ENCODE measurements around the gene CLEC16A. TPM values are rescaled to one million over a fixed set of nuclear protein-coding genes. Genes with fewer than 3 reads are reported as not detected.

CLEC16A gene
- total and polyA plus RNA-seq, 8 donors, result 8.1 to 17.2 (median 10.7) TPM

DNA sequence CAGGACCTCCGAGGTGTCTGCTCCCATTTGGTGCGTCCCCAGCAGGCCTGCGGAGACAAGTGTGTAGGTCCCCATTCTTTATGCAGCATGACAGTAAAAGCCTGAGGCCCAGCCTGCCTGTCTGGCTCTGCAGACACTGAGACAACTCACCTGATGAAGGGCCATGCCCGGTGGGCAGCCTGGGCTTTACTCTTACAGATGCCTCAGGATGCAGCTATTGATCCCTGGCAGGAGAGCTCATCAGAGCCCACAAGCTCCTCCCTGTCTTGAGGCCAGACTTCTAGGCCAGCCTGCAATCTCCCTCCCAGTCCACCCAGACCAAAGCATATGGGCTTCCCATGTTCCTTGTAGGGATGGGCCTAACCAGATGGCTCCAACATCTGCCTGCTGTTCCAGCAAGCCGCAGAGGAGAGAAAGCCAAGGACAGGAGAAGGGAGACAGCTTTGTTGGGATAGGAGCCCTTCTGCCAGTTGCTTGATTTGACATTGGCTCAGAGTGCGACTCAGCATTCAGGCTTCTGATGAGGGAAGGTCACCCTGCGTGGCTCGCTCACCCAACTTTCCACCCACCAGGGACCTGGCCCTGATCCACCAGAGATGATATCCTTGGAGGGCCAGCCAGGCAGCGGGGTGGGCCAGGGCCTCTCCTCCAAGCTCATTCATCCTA lies 224.2 kb downstream of the CLEC16A start:
- FAIRE-seq (no peak), DNase-seq (no peak), ATAC-seq (no peak)
- 71 to 84% methylated on average over 9 of the region's 9 CpGs for WGBS, 2 donors
- intact Hi-C loops (cut with DNase I), result no loop called here
- H3K27me3 ChIP-seq, result no peaks in the 10 kb centered on the region
- TF ChIP-seq, protein P1, sequence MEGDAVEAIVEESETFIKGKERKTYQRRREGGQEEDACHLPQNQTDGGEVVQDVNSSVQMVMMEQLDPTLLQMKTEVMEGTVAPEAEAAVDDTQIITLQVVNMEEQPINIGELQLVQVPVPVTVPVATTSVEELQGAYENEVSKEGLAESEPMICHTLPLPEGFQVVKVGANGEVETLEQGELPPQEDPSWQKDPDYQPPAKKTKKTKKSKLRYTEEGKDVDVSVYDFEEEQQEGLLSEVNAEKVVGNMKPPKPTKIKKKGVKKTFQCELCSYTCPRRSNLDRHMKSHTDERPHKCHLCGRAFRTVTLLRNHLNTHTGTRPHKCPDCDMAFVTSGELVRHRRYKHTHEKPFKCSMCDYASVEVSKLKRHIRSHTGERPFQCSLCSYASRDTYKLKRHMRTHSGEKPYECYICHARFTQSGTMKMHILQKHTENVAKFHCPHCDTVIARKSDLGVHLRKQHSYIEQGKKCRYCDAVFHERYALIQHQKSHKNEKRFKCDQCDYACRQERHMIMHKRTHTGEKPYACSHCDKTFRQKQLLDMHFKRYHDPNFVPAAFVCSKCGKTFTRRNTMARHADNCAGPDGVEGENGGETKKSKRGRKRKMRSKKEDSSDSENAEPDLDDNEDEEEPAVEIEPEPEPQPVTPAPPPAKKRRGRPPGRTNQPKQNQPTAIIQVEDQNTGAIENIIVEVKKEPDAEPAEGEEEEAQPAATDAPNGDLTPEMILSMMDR (IDR thresholded peaks at IDR 0.05), result no peak
- peaks cover 0 to 6% (median 0%) of the 10 kb centered on the region in 3 donors for H3K36me3 ChIP-seq
- no peak overlapping the region for H3K27ac ChIP-seq
- no peaks in the 10 kb centered on the region for H3K4me1 ChIP-seq
- H3K9me3 ChIP-seq, result no peaks in the 10 kb centered on the region
- no peak overlapping the region for H3K4me3 ChIP-seq

DNA sequence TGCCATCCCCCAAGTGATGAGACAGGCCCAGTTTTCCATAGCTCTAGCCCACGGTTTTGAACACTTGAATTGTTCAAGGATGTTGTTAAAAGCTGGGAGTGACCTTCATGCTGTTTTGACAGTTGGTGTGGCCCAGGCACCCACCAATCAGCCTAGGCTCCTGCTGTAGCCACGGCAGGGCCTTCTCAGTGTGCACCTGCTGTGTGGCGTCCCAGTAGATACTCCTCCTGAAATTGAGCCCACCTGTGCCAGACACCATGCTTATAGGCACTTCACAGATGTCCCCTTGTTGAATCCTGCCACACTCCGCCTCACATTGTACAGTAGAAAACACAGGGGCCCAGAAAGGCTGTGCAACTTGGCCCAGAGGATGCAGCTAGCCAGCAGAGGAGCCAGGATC lies 225.3 kb downstream of the CLEC16A start:
- H3K4me1 ChIP-seq, result no peaks in the 10 kb centered on the region
- intact Hi-C loops (cut with DNase I), result no loop called here
- H3K36me3 ChIP-seq, result peaks cover 0 to 6% (median 0%) of the 10 kb centered on the region in 3 donors
- H3K27ac ChIP-seq, result no peak overlapping the region
- no peak overlapping the region for H3K4me3 ChIP-seq
- DNase-seq, result no peak
- TF ChIP-seq, protein P1 (IDR thresholded peaks at IDR 0.05), result no peak
- H3K9me3 ChIP-seq, result no peaks in the 10 kb centered on the region
- 83 to 88% methylated on average over 4 of the region's 4 CpGs for WGBS, 2 donors
- no peaks in the 10 kb centered on the region for H3K27me3 ChIP-seq
- FAIRE-seq, result no peak
- ATAC-seq, result no peak

DNA sequence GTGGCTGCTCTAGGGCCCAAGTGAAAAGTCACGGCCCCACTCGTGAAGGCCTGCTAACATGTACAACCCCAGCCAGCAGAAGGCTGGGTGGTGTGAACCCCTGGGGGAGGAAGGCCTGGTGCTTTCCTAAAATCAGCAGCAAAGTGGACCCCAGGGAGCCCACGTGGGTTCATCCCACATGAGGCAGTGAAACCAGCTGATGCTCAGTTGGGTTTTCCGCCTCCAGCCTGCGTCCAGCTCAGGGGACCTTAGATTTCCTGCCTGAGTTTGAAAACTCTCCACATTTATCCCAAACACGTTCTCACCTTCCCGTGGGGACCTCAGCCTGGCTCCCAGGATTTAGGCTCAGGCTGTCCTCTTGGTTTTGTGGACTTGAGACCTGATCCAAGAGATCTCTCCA lies 225.8 kb downstream of the CLEC16A start:
- FAIRE-seq (no peak), ATAC-seq (no peak), DNase-seq (no peak)
- H3K27me3 ChIP-seq, result no peaks in the 10 kb centered on the region
- WGBS, 2 donors, result 89 to 93% methylated on average over 7 of the region's 7 CpGs
- intact Hi-C loops (cut with DNase I), result no loop called here
- H3K4me3 ChIP-seq, result no peak overlapping the region
- H3K36me3 ChIP-seq, result peaks cover 0 to 6% (median 0%) of the 10 kb centered on the region in 3 donors
- H3K27ac ChIP-seq, result no peak overlapping the region
- H3K9me3 ChIP-seq, result no peaks in the 10 kb centered on the region
- TF ChIP-seq, protein P1 (IDR thresholded peaks at IDR 0.05), result no peak
- no peaks in the 10 kb centered on the region for H3K4me1 ChIP-seq

DNA sequence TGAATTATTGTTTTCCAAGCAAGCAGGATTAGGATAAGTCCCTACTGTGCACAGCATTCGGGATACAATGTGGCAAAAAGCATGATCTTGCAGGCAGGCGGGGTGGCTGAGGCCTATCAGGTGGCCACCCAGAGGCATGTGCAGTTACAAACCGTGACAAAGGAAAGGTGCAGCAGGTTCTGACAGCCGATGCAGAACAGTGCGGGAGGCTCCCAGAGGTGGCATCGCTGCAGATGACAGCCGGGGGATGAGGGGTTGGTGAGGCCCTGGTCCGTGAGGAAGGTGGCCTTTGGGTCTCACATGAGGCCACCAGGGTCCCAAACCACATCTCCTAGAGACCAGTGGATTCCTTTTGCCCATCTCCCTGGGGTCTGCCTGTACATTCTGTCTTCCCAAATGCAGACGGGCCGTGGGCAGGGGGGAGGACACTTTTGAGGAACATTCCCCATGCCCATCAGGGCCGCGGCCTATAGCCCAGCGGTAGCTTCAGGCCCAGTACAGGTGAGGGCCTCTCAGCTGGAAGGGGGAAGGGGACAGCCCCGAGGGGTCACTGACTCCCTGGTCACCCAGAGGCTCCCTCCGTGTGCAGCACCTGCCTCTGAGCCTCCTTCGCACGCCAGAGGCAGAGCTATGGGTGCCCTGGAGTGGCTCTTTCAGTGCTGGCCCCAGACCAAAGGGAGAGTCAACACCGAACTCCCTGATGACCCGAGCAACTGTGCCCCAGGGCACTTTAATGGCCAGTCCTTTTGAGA lies 226.5 kb downstream of the CLEC16A start:
- H3K27ac ChIP-seq, result no peak overlapping the region
- intact Hi-C loops (cut with DNase I), result no loop called here
- TF ChIP-seq, protein P1 (IDR thresholded peaks at IDR 0.05), result no peak
- ATAC-seq (no peak), DNase-seq (no peak), FAIRE-seq (no peak)
- no peaks in the 10 kb centered on the region for H3K27me3 ChIP-seq
- H3K36me3 ChIP-seq, result peaks cover 0 to 6% (median 0%) of the 10 kb centered on the region in 3 donors
- no peak overlapping the region for H3K4me3 ChIP-seq
- 90 to 91% methylated on average over 19 of the region's 19 CpGs for WGBS, 2 donors
- H3K4me1 ChIP-seq, result no peaks in the 10 kb centered on the region
- no peaks in the 10 kb centered on the region for H3K9me3 ChIP-seq

DNA sequence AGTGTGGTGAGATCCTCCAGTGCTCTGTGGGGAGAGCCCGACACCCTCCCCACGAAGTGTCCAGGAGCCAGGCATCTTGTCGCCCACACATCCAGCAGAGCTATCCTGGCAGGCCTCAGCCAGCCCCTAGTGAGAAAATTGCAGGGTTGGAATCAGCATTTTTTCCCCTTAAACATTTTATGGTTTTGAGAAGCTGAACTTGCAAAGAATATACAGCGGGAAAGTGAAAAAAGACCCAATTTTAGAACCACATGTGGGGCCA lies 227.0 kb downstream of the CLEC16A start:
- Histone ChIP-seq H3K4me3 (no peak overlapping the region), H3K9me3 (no peaks in the 10 kb centered on the region), H3K4me1 (no peaks in the 10 kb centered on the region), H3K36me3 (peaks cover 0 to 4% (median 0%) of the 10 kb centered on the region in 3 donors), H3K27ac (no peak overlapping the region), H3K27me3 (no peaks in the 10 kb centered on the region)
- FAIRE-seq (no peak), DNase-seq (no peak), ATAC-seq (no peak)
- intact Hi-C loops (cut with DNase I), result no loop called here
- WGBS, 2 donors, result 97 to 98% methylated on average over 4 of the region's 4 CpGs
- TF ChIP-seq, protein P1 (IDR thresholded peaks at IDR 0.05), result no peak
